GM18858 (cell line): ENCODE results near the gene ARSA.
"Not testable (repeated sequence)": the region's sequence is repeated elsewhere in the genome, so short reads cannot be mapped to it uniquely, and the experiment has no call there.

Source experiments
- ATAC-seq: cut with Tn5 transposase; IDR thresholded peaks from one replicate; pipeline ENCODE4 v1.9.1; 2021; ENCODE audit not compliant: unreplicated experiment

Gene ARSA

DNA sequence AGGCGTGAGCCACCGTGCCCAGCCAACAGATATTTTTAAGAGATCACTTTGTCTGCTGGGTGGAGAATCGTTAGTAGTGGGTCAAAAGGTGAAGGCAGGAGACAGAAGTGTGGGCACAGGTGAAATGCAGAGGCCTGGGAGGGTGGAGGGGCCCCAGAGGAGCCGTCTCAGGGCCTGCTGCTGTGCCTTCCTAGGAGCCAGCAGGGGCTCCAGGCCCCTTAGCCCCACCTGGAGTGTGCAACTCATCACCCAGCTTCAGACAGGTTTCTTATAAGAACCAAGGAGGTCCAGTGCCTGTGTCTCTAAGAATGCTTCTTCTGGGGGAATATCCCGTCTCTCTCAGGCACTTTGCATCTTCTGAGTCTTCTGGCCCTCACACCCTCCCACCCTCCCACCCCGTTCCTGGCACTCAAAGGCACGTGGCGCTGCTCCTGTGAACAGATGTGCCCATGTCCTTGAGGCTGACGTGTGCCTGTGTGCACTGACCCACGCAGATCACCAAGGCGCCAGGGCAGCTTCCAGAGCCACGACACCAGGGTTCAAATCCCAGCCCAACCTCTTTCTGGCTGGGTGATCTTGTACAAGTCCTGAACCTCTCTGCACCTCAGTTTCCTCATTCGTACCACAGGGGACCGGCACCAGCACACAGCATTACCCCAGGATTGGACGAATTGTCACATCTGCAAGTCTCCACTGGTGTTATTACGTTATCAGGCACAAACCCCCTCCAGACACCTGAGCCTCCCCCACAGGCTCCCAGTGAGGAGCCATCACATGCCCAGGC is 3.4 kb downstream of the ARSA start:
- no peak for ATAC-seq

DNA sequence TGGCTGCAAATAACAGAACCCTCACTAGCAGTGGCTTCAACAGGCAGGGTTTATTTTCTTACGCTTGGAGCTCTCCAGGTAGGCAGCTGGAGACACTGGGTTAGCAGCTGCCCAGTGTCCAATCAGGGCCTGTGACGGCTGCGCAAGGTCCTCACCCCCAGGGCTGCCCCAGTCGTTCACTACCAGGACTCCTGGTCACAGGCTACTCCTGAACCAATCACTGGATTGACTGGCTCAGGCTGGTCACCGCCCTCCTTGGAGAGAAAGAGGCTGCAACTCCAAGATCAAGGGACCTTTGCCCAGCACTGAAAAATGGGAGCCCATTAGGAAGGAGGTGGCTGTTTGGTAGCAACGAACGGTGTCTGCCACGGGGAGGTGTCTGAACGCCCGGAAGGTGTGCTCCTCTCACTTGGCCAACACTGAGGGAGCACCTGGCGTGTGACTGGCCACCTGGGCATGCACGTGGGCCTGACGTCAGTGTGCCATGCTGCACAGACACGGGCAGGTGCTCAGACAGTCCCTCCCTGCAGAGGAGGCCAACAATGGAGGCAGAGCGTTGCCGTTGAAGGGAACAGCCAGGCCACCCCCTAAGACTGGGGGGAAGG is 5.1 kb downstream of the ARSA start:
- ATAC-seq, result no peak

DNA sequence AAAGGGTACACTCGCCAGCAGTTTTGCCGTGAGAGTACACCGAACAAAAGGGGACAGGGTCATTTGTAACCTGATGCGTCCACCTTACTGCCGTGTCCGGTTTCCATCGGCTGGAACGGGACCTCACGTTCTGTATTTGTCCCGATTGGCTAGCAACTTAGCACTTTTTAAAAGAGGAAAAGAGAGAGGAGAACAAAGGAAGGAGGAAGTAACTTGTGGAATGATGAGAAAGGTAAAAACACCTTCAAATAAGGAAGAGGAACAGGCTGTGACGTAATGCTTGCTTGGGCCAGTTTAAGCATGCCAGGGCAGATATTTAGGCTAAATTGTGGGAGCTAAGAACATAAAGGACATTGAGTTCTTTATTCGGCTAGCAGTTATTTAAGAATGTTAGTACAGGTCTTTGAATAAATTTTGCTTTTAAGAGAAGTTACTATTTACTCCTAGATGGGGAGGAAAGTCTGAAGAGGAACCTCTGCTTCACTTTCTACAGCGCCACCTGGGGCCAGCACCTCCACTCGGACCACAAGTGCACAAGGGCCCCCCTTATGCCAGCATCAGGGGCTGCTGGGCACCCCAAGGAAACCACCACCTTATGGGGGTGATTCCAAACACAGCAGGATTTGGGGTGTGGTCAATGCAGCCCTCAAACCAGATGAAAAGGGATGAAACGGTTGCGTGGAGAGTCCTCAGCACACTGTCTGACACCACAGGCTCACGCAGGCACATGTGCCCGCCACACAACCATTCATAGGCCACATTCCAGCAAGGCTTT is 5.8 kb downstream of the ARSA start:
- no peak for ATAC-seq

- ATAC-seq, result peak; percentile 38
Measured at GRCh38 chr22:50621356-50621880, 6.5 kb downstream of the ARSA start.

DNA sequence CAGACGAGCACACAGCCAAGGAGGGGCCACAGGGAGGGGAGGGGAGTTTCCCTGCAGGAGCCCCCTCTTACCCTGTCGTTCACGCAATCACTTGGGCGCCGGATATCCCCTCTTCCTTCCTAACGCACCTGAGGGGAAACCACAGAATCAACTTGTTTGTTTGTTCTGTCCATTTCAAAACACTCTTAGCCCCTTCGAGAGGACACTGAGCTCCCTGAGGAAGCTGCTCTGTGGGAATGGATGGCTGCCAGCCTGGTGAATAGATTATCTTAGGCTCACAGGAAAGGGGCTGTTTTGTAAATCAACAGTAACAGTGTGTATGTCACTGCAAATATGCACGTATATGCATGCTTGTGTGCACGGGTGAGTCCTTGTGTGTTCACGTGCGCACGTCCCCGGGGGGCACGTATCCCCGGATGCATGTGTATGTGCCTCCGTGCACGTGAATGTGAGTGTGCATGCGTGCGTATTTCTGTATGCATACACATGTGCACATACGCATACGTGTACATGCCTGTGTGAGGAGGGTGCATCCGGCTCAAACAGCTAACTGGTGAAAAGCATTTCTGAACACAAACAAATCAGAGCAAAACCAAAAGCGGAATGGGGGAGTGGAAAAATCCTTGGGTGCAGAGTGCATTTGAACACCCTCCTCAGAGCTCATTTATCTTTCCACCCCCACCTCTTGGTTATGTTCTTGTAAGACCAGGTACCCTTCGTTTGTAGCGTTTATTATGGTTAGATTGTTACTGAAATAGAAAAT is 7.2 kb downstream of the ARSA start:
- ATAC-seq, result peak; percentile 26

DNA sequence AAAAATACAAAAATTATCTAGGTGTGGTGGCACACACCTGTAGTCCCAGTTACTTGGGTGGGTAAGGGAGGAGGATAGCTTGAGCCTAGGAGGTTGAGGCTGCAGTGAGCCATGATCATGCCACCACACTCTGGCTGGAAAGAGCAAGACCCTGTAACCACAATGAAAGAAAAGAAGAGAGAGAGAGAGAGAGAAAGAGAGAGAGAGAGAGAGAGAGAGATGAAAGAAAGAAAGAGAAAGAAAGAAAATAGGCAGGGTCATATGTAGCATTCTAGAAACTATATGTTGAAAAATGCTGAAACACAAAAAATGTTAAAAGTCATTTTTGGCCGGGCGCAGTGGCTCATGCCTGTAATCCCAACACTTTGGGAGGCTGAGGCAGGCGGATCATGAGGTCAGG is 13.7 kb downstream of the ARSA start:
- ATAC-seq, result not testable (repeated sequence)

- ATAC-seq, result no peak
Measured at GRCh38 chr22:50613291-50613981, 14.5 kb downstream of the ARSA start.

GRCh38 chr22:50612528-50613221 is 15.3 kb downstream of the ARSA start:
- no peak for ATAC-seq

DNA sequence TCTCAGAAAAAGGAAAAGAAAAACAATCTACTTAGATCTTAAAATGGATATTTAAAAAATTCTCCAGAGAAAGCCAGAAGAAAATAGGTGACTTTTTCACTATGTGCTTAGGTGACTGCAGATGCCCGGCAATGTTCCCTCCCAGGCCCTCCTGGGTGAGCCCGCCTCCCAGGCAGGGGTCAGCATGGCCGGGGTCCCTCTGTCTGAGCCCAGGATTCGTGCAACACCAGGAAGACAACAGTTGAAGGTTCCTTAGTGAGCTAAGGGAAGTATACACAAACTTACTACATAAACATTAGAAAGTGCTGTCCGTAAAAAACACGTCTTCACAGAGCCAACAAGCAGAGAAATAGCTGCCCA is 15.8 kb downstream of the ARSA start:
- no peak for ATAC-seq

DNA sequence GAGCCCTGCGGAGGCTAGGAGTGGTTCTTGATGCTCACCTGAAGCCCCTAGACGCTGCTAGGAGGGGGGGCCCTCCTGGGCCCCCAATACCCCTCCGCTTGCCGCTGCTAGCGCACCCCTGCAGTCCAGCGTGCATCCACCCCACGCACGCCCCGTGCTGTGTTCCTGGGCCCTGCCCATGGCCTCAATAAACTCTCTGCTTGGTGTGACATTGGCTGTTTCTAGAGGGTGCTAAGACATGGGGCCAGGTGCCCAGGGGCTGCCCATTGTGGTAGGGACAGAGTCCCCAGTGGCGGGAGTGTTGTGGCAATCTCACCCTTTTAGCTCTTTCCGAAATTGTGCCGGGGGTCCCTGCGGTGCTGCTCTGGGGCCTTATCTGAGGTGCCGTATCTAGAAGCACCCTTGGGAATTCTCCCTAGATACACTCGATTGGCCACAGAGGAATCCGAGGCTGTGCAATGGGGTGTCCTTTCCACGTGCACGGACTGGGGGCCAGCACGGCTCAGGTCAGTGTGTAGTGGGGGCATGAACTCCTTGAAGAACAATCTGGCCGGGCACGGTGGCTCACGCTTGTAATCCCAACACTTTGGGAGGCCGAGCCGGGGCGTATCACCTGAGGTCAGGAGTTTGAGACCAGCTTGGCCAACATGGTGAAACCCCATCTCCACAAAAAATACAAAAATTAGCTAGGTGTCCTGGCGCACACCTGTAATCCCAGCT is 16.5 kb downstream of the ARSA start:
- ATAC-seq, result no peak

DNA sequence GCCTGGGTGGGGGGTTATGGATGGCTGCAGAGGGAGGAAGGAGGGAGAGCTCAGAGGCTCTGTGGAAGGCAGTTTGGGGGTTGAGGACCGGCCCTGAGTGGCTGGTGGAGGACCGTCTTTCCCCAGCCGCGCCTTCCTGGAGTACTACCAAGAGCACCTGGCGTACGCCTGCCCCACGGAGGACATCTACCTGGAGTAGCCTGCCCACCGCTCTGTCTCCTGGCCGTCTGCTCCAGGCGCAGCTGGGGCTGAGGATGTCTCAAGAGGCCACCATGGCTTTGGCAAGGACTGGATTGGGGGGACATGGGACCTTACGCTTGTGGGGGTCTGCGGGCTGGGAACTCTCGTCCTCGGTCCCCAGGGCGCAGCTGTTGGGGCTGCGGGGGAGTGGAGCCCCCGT is 17.4 kb downstream of the ARSA start:
- no peak for ATAC-seq

DNA sequence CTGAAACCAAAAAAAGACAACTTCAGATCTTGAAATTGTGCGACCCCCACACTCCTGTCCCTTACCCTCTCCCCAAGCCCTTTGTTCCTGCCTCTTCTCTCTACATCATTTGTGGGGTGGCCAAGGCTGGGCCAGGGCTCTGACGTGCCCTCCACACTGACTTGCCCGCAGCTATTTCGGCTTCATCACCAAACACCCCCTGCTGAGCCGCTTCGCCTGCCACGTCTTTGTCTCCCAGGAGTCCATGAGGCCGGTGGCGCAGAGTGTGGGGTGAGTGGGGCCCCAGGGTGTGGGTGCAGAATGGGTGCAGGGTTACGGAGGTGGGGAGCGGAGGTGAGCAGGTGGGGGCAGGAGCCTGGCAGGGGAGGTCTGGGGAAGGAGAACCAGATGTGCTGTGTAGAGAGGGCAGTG is 17.9 kb downstream of the ARSA start:
- ATAC-seq, result no peak

DNA sequence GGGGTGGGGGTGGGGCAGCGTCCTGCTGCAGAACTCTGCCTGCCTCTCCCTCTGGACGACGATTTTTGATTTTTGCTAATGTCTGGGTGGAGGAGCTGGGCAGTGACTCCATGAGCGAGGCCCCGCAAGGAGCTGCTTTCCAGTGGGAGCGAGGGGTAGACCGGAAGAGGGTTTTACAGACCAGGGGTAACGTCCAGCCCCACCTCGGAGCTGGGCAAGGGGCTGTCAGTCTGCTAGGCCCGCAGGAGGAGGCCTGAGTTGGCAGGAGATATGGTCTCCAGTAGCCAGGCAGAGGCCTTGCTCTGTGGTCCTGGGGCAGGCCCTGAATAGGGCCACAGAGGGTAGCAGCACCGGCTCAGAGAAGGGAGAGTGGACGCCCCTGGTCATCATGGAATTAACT is 18.4 kb downstream of the ARSA start:
- no peak for ATAC-seq

DNA sequence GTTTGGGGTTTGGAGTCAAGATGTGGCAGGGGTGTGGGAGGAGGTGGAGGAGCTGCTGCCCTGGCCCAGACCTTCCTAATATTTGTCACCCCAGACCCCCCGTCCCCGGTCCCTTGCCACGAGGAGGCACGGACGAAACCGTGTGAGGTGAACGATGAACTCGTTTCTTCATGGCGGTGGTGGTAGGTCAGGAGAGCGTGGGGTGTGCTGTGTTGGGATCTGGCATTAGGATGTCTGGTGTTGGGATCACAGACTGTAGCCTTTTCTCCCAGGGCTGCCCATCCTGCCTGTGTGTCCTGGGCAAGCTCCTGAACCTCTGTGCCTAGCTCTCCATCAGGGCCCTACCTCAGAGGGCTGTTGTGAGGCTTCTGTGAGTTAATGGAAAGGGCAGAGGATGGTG is 19.0 kb downstream of the ARSA start:
- no peak for ATAC-seq

DNA sequence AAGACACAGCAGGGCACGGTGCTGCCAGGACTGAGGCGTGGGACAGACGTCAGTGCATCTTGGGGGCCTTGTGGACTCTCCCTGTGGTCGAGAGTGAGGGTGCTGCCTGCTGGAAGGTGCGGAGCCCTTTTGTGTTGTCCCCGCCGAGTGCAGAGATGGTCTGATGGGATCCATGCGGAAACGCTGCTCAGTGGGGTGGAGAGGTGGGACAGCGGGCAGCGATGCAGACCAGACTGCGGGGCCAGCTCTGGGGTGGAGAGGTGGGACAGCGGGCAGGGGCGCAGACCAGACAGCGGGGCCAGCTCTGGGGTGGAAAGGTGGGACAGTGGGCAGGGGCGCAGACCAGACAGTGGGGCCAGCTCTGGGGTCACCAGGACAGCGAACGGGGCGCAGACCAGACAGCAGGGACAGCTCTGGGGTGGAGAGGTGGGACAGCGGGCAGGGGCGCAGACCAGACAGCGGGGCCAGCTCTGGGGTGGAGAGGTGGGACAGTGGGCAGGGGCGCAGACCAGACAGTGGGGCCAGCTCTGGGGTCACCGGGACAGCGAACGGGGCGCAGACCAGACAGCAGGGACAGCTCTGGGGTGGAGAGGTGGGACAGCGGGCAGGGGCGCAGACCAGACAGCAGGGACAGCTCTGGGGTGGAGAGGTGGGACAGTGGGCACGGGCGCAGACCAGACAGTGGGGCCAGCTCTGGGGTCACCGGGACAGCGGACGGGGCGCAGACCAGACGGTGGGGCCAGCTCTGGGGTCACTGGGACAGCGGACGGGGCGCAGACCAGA is 19.7 kb downstream of the ARSA start:
- ATAC-seq, result not testable (repeated sequence)

DNA sequence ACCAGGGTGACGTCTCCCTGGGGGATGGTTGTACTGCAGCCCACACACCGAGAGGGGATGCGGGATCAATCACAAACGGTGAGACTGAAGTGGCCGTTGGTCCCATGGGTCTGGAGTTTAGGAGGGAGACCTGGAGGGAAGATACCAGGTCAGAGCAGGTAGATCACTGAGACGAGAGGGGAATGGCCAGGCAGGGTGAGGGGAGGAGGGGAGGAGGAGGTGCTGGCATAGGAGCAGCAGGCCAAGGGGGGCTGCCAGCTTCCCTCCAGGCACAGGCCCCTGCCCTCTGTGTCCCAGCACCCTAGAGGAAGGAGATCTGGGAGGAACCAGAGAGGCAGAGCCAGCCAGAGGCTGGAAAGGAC is 20.3 kb downstream of the ARSA start:
- ATAC-seq, result no peak

GRCh38 chr22:50606946-50607658 is 20.9 kb downstream of the ARSA start:
- no peak for ATAC-seq
